ENCODE data around the gene AMELX. TPM values are rescaled to one million over a fixed set of nuclear protein-coding genes. Genes with fewer than 3 reads are reported as not detected.

Gene AMELX
- total and polyA plus RNA-seq, 2 donors from 2014 or later: not detected

GRCh38 chrX:11349661-11350337, 56.6 kb downstream of the AMELX start:
- FAIRE-seq (no peak), DNase-seq (no peak)
- Histone ChIP-seq H3K27ac (ENCODE audit: low read depth in 2 of 2, low read length in 2 of 2) (no peak overlapping the region), H3K4me1 (ENCODE audit: control insufficient read depth in 2 of 3, insufficient read depth in 2 of 3, low read depth in 1 of 3, low read length in 3 of 3) (peaks cover 0 to 3% (median 0%) of the 10 kb centered on the region in 3 donors), H3K9me3 (ENCODE audit: control insufficient read depth in 2 of 3, insufficient read depth in 1 of 3, low read length in 3 of 3) (no peaks in the 10 kb centered on the region), H3K4me3 (ENCODE audit: low read length in 3 of 3) (no peak overlapping the region), H3K9ac (ENCODE audit: low read length in 3 of 3) (no peak overlapping the region), H3K36me3 (ENCODE audit: control insufficient read depth in 2 of 3, insufficient read depth in 3 of 3, low read length in 3 of 3) (no peaks in the 10 kb centered on the region), H3K27me3 (ENCODE audit: control insufficient read depth, insufficient read depth, low read length) (no peaks in the 10 kb centered on the region)
- intact Hi-C loops (cut with DNase I): no loop called here
- TF ChIP-seq, protein P1, sequence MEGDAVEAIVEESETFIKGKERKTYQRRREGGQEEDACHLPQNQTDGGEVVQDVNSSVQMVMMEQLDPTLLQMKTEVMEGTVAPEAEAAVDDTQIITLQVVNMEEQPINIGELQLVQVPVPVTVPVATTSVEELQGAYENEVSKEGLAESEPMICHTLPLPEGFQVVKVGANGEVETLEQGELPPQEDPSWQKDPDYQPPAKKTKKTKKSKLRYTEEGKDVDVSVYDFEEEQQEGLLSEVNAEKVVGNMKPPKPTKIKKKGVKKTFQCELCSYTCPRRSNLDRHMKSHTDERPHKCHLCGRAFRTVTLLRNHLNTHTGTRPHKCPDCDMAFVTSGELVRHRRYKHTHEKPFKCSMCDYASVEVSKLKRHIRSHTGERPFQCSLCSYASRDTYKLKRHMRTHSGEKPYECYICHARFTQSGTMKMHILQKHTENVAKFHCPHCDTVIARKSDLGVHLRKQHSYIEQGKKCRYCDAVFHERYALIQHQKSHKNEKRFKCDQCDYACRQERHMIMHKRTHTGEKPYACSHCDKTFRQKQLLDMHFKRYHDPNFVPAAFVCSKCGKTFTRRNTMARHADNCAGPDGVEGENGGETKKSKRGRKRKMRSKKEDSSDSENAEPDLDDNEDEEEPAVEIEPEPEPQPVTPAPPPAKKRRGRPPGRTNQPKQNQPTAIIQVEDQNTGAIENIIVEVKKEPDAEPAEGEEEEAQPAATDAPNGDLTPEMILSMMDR (IDR thresholded peaks at IDR 0.05; ENCODE audit: borderline replicate concordance, extremely low read depth, insufficient read depth): no peak

Small RNA genes lying within 50 kb of the gene (microRNA-seq; reads per million reads assigned to microRNA genes)
- gene MIR548AX: 3.0 reads per million

Other genes starting within 250 kb of the AMELX start
- gene HCCS, start 182.1 kb upstream of the AMELX start, total RNA-seq: 23.4 TPM
- 26.4 TPM for gene HCCS, start 182.1 kb upstream of the AMELX start, polyA plus RNA-seq (ENCODE audit: insufficient read depth, low read depth, low replicate concordance)

Measured in kidney (tissue), 14 donors.